GM18517 (cell line): ENCODE data around the gene MAPKAP1.

Source experiments
- ATAC-seq: cut with Tn5 transposase; IDR thresholded peaks from one replicate; pipeline ENCODE4 v1.9.1; 2021; ENCODE audit warnings: mild to moderate bottlenecking, moderate library complexity; ENCODE audit not compliant: unreplicated experiment

Gene MAPKAP1

DNA sequence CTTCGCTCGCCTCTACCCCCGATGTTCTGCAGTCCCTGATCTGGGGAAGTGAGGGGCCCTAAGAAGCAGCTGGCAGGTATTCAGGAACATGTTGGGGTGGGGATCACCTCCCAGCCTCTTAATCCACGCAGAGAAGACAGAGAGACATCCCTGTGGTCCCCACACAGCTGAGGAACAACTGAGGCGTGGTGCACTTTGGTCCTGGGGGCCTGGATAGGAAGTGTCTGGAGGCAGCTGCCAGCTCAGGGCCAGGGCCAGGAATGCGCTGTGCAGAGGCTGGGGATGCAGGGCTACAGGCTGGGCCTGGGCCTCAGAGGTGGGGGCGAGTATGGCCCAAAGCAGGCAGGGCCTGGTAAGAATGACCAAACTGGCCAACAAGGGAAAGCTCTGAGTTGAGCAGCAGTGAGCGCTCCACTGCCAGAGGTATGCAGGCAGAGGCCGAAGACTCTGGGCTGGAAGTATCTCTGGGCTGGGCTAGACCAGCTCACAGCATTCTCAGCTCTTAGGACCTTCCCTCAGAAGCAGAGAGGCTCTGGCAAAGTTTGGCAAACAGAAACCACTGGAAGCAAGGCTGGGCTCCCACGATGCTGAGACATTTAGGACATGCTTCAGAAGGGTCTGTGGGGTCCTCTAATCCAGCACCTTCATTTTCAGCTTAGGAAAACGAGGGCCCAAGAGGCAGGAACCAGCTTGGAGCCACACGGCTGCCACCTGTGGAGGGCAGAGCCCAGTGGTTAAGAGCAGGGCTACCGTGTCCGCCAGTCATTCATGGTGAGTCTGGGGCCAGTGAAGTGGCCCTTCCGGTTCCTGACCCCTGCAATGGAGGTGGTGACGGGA, 271.0 kb downstream of the MAPKAP1 start:
- ATAC-seq: no peak

DNA sequence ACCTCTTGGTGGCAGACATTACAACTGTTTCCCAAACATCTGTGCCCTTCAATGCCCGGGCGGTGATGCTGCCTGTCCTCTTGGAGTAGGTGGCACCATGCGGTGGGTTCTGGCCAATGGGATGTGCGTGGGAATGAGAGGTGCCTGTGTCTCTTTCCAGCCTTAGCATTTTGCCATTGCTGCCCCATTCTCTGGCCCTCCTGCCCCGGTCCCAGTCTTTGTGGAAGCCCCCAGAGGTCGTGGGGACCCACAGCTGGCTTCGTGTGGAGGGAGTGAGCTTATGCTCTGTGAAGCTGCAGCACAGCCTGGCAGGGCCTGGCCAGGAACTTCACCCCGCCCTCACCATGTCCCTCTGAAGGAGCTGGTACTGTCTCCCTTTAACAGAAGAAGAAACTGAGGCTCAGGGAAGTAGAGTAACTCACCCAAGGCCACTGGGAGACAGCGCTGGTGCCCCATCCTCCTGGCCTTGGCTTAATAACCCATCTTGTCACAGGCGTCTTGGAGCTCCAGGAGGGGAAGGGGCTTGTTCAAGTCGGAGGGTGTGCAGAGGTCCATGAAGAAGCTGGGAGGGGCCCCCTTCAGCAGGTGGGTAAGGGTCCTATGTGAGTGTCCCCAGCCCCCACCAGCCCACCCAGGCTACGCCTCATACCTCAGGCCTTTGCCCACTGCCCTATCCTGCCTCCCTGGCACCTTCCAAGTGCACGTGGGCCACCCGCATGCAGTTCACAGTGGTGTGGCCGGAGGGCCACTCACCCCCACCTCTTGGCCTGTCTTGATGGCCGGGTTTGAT, 271.8 kb downstream of the MAPKAP1 start:
- no peak for ATAC-seq

DNA sequence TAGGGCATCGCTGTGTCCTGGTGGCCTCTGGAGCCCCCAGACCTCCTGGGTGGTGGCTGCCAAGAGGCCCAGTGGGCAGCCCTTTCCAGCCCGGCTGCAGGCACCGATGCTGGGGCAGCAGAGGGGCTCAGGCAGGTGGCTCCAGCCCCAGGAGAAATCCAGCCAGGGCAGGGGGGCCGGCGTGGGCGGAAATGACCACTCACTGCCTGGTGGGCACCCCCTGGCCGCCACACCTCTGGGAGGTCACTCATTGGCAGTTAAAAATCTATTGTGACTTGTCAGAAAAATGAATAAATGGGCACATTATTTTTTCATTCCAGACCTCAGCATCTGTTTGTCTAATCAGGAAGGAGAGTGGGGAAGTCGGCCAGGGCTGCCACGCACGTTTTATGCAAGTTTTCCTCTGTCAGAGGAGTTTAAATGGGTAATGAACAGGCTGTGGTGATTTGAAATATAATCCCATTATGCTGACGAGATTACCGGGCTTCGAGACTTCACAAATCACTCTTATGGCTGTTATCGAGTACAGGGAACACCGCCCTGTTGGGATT, 273.5 kb downstream of the MAPKAP1 start:
- ATAC-seq: no peak

DNA sequence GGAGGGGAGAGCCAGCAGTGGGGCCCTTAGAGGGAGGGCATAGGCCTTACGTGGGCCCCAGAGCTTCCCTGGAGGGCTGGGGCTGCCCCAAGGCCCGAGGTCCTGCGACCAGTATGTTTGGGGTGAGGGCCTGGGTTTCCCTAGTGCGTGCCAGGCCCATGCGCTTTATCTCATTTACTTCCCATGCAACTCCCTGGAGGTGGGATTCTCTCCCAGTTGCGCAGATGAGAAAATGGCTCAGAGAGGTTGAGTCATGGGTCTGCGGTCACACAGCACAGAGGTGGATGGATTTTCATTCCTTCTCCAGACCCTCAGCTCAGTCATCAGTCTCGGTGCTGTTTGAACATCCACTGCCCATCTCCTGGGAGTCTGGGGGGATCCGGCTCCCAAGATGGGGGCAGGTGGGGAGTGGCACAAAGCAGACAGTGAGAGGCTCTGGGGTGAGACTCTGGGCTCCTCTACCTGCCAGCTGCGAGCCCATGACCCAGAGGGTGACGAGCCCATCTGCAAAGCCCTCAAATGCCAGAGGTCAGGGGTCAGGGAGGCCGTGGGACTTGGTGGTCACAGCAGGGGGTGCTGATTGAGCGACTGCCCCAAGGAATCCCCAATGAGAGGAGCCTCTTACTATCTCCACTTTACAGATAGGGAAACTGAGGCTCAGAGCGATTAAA, 274.2 kb downstream of the MAPKAP1 start:
- ATAC-seq: no peak

DNA sequence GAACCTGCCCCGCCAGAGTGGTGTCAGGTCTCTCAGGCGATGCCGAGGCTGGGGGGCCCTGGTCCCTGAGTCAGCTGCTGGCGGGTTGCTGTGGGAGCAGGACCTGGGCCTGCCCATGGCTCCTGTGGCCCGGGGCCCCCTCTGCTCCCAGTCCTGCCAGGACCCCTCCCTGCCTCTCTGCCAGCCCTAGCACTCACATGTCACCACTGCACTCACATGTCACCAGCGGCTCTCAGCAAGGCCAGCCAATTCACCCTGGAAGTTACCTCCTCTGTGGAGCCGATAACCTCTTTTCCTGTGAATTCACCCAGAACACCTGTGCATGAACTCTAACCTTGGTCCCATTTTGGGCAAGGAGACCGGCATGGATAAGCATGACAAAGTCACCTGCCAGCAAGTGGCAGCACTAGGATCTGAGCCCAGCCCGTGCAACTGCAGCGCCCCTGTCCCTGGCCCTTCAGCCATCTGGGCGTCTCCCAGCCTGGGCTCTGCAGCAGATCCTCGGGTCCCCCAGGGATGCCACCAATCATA, 275.2 kb downstream of the MAPKAP1 start:
- ATAC-seq: no peak

DNA sequence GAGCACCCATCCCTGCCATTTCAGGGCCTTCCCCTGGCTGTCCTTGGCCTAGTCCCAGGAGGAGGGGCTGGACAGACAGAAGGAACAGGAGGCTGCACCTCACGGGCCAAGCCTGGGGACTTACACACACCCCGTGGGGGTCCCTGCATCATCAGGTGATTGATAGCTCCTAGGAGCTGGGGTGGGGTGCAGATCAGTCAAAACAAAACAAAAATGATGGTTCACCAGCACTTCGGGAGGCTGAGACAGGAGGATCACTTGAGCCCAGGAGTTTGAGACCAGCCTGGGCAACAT, 276.0 kb downstream of the MAPKAP1 start:
- ATAC-seq: no peak

DNA sequence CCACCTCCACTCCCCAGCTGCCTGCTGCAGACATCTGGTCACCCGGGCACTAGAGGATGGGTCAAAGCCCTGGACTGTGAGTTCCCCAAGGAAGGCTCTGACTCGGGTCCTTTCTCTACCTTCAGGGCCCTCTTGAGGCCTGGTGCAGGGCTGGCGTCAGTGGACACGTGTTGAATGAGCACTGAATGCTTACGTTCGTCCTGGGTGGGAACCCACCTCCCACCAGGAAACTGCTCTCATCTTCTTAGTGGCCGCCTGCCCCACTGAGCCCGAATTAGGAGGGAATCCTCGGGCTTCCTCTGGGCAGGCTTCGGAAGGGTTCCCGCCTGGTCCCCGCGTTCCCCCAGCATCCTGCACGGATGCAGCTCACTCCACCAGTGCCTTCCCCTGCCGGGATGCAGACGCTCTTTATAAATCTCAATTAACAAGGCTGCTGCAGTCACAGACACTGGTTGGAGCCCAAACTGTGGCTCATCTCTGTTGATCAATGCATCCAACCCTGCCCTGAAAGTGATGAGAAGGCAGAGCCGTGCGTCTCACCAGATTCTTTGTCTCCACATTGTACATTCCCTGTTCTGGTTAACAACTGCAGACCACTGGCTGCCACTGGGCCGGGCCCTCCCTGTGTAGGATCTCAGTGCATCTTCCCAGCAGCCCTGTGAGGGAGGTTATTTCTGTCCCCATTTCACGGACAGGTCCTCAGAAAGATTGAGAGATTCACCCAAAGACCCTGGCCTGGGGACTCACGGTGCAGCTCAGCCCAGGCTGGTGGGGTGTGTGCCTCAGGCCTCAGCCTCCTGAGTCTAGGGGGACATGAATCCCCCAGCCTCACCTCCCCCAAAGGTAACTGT, 276.6 kb downstream of the MAPKAP1 start:
- no peak for ATAC-seq

DNA sequence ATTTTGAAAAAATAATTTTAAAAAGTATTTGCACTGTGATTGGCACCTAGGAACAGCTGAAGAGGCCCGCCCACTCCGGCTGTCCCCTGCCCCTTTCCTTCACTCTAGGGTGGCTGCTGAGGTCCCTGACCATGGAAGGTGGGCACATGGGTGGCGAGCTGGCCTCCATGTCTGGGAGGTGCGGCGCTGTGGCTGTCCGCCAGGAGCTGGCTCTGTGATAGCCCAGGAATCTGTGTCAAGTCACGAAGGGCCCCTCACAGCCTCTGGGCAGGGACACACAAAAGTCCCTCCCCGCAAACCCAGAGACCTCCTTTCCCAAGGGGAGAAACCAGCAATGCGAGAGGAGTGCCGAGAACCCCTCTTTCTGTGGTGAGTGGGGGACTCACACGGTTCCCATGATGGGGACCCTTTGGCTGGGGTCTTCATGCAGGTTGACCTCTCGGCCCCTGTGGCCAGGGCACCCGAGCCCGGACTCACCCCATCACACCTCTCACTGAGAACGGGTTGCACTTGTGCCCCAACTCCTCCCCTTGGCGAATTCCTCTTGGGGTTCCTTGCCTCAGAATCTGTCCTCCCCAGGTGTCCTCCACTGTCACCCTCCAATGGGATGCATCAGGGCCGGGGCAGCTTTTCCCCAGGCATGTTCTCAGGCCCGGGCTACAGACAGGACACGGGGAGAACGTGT, 277.4 kb downstream of the MAPKAP1 start:
- no peak for ATAC-seq

DNA sequence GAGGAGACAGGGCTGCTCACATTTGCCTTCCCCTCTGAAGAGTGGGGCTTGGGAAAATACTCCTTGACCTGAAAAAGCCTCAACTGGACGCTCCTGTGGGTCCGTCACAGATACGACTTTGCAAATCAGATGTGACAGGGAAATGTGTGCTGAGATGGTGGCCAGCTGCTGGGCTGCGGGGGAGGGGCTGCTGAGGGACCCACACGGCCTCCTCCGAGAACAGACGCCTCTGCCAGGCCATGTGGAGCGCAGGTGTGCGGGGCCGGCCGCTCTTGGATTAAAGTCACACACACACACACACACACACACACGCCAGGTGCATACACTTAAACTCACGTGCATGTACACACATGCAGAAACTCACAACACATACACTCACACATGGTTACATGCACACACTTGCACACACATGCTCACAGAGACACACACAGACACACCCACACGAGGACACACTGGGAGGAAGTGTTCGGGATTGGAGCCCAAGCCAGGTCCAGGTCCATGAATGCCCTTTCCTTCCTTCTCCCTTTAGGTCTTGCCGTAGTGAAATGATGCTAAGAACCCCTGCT, 278.0 kb downstream of the MAPKAP1 start:
- ATAC-seq: no peak

DNA sequence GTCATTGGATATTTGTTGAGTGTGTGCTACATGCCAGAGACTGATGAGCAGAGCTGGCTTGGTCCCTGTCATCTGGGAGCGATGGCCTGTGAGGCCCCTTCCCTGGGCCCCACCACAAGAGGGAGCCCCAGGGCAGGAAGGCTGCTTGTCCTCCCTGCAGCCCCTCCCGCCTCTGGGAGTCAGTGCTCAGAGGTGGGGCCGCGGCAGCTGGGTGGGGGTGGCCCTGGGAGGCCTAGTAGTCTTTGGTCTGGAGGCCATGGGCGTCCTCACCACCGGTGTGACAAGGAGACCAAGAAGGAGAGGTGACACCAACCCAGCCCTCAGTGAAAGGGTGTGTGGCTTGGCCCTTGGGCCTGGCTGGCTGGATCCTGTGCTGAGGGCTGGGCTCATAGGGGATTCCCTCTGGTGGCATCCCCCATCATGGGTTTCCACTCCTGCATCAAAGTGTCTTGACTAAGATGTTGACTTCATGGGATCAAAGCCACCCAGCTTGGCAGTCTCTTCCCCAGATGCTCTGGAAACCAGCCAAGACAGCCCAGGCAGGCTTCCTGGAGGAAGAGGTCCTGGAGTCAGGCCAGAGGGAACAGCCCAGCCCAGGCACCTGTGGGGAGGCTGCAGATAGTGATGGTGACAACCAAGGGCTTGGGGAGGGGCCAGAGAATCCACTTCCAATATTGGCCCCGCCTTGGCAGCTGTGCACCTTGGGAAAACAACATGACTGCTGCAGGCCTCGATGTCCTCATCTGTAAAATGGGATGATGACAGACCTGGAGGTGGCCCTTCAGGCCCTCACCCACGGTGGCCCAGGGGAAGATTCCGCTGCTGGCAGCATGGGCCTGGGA, 278.7 kb downstream of the MAPKAP1 start:
- ATAC-seq: no peak

DNA sequence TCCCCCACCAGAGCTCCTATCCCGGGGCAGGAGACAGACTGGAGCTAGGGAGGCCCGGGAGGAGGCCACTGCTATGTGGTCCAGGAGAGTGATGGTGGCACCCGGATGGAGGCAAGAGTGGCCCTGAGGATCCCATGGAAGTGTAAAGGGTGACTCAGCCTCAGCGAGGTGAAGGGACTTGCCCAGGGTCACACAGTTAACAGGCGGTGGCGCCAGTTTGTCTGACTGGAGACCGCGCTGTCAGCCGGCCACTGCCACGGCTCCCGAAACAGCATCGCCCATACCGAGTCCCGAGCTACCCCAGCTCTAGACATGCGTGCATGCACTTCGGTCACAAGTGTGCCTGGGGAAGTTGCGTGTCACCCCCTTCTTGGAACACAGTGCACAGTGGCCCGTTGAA, 279.5 kb downstream of the MAPKAP1 start:
- no peak for ATAC-seq

DNA sequence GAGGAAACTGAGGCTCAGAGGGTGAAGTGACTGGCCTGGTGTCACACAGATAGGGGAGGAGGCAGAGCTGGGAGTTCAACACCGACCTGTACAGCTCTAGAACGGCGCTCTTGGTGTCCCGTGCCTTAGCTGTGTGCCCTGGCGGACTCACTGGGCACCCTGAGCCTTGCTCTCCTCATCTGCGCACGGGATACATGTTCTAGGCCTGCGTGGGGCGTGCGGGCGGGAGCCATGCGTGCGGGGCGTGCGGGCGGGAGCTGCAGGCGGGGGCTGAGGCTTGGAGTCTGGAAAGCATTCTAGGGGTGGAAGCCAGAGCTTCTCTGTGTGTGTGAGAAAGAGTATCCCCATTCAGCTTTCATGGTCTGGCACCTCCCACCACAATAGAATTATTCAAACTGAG, 280.1 kb downstream of the MAPKAP1 start:
- ATAC-seq: no peak

DNA sequence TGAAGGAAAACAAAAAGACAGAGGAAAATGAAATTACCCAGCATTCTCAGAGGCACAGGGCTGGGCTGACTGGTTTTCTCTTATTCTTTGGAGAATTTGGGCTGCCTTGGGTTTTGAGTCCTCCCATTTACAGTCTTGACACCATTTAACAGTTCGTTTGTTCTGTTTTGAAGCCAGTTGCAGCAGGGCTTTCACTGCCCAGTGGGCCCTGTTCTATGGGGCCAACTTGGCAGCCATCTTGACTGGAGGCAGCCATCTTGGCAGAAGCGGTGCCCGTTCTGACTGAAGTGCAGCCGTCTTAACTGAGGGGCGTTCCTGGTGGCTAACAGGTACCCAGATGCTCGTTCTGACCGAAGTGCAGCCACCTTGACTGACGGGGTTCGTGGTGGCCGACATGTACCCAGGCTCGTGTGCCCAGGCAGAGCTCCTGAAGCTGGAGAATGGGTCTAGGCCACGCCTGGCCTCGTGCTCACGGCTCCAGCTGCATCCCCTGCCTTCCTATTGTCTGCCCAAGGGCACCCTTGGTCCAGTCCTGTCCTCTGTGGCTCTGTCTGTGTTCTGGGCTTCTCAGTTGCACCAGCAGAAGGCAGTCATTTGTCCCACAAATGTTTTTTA, 281.0 kb downstream of the MAPKAP1 start:
- no peak for ATAC-seq

DNA sequence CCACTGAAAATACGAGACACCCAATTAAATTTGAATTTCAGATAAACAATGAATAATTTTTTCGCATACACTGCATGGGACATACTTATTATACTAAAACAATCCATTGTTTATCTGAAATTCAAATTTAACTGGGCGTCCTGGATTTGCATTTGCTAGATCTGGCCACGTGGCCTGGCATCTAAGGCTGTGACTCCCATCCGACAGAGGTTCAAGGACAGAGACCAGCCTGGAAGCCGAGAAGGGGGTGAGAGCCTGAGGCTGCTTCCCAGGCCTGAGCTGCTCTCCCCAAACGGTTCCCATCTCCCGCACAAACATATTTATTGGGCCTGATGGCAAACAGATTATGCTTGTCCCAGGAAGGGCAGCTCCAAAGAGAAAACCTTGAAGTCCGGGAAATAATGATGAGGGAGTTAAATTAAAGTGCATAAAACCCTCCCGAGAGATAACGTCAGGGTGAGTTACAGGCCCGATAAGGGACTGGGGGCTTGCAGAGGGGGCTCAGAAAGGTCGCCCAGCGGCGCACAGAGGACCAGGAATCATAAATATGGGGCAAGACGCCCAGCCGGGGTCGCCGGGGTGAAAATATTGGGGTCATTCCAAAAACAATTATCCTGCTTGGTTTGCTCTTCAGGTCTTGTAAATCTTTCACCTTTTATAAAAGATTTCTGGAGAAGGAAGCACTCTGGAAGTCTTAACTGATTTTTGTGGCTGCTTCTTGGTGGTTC, 281.7 kb downstream of the MAPKAP1 start:
- ATAC-seq: no peak

DNA sequence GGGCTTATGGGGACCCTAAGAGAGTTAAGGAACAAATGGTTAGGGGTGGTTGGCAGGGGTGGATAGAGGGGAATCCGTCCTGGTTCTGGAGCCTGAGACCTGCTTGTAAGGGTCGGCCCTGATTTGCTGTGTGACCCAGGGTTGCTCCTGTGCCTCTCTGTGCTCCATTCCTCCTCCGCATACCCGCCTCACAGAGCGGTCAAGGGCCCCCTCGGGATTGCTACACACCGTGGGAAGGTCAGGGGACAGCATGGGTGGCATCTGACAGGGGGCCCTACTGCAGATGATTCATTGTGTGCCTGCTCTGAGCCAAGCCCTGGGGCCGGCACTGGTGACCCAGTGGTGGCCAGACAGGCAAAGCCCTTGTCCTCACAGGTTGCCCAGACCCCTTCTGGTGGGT, 283.0 kb downstream of the MAPKAP1 start:
- no peak for ATAC-seq

DNA sequence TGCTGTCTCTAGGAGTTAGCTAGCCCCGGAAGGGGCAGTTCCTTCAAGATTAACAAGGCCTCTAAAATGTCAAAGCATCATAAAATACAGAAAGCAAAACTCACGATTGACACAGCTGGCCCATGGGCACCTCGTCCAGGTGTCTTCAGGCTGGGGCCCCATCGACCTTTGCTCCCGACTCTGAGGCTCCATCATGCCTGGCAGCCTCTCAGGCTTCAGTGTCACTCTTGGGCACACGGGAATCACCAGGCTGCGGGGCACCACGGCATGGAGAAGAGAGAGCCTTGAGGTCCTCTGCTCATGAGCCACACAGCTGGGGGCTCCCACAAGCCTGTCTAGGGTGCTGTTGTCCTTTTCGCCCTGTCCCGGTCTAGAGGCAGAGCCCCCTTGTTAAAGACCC, 284.2 kb downstream of the MAPKAP1 start:
- ATAC-seq: no peak

DNA sequence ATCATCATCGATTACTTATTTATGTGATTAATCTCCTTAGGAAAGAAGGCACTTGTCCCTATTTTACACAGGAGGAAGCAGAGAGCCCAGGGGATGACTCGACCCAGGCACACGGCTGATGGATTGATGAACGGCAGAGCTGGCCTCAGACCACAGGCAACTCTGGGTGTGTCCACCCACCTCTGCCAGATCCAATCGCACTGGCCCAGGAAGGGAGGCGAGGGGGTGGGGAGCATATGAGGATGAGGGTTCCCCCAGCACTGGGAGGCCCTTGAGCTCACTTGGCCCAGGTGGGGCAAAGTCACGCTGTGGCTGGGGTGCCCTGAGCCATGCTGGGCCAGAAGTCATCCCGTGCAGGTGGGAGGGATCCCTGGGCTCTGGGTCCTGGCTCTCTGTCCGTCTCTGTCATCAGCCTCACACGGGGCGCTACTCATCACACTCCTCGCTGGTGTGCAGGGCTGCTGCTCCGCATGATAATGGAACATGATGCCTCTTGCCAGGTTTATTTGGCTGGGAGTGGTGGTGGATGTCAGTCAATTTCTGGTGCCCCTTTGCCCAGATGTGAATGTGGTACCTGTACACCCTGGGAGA, 285.3 kb downstream of the MAPKAP1 start:
- ATAC-seq: no peak
